Breast epithelium (tissue), 3 donors: ENCODE data around the gene KRABD2.

Source experiments
- POLR2AphosphoS5 ChIP-seq, 3 donors: sonication (generic); formaldehyde crosslinking; IDR thresholded peaks; one replicate each; pipeline ENCODE4 v1.6.1; 2017; ENCODE audit warnings: antibody characterized with exemption in 3 of 3
- TF ChIP-seq, protein P1 (sequence below), 3 donors: fragments of 450-650 bp; IDR thresholded peaks; one replicate each; pipeline ENCODE4 v1.5.1; 2016 to 2017; ENCODE audit warnings: antibody characterized with exemption in 3 of 3, mild to moderate bottlenecking in 3 of 3, moderate library complexity in 3 of 3

GRCh38 chr17:8369944-8370343, 6.6 kb downstream of the KRABD2 start:
- TF ChIP-seq, protein P1, sequence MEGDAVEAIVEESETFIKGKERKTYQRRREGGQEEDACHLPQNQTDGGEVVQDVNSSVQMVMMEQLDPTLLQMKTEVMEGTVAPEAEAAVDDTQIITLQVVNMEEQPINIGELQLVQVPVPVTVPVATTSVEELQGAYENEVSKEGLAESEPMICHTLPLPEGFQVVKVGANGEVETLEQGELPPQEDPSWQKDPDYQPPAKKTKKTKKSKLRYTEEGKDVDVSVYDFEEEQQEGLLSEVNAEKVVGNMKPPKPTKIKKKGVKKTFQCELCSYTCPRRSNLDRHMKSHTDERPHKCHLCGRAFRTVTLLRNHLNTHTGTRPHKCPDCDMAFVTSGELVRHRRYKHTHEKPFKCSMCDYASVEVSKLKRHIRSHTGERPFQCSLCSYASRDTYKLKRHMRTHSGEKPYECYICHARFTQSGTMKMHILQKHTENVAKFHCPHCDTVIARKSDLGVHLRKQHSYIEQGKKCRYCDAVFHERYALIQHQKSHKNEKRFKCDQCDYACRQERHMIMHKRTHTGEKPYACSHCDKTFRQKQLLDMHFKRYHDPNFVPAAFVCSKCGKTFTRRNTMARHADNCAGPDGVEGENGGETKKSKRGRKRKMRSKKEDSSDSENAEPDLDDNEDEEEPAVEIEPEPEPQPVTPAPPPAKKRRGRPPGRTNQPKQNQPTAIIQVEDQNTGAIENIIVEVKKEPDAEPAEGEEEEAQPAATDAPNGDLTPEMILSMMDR (IDR thresholded peaks at IDR 0.05): no peak
- TF ChIP-seq POLR2AphosphoS5 (IDR thresholded peaks at IDR 0.05): no peak
